ENCODE data around the gene SYNPO.

- TF ChIP-seq CTCF (IDR thresholded peaks at IDR 0.05; ENCODE audit: low read length): no peak
- no peak for TF ChIP-seq EZH2 (optimal IDR thresholded peaks at IDR 0.05; ENCODE audit: low read depth, low read length)
Measured at GRCh38 chr5:150612405-150612804, 28.1 kb upstream of the SYNPO start.
